Measurements from ENCODE around the gene SFSWAP. TPM values are rescaled to one million over a fixed set of nuclear protein-coding genes. Genes with fewer than 3 reads are reported as not detected.
"Not testable (repeated sequence)": the region's sequence is repeated elsewhere in the genome, so short reads cannot be mapped to it uniquely, and the experiment has no call there.

SFSWAP gene
- total and polyA plus RNA-seq, 2 of the 8 experiments (the other 6 are each of a cell fraction or from before 2014, with no cell fraction given): 36.5 to 49.5 TPM

DNA sequence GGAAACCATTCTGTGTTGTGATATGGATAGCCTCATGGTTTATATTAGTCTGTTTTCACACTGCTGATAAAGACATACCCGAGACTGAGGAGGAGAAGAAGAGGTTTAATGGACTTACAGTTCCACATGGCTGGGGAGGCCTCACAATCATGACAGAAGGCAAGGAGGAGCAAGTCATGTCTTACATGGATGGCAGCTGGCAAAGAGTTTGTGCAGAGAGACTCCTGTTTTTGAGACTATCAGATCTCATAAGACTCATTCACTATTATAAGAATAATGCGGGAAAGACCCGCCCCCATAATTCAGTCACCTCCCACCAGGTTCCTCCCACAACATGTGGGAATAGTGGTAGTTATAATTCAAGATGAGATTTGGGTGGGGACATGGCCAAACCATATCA, 31.9 kb downstream of the SFSWAP start:
- not testable (repeated sequence) for H2AFZ ChIP-seq (ENCODE audit: low read length); H3K4me3 ChIP-seq (ENCODE audit: extremely low read depth in 1 of 4, insufficient read depth in 2 of 4, low read depth in 3 of 4, low read length in 4 of 4); FAIRE-seq; H3K79me1 ChIP-seq (ENCODE audit: low read depth, low read length); H4K20me1 ChIP-seq (replicated peaks in 1 of 2; ENCODE audit: control insufficient read depth in 1 of 2, insufficient read depth in 2 of 2, low read length in 2 of 2); H3K9ac ChIP-seq (replicated peaks in 1 of 4; ENCODE audit: extremely low read depth in 1 of 4, low read depth in 3 of 4, low read length in 3 of 4); H4K91ac ChIP-seq (replicated peaks; ENCODE audit: insufficient read length, low read length); H2BK15ac ChIP-seq (ENCODE audit: low read length); H3K4me2 ChIP-seq (ENCODE audit: insufficient read depth in 1 of 2, low read depth in 2 of 2, low read length in 2 of 2); H2BK12ac ChIP-seq (ENCODE audit: low read depth, low read length); H3K23ac ChIP-seq (ENCODE audit: insufficient read length); H3K14ac ChIP-seq (ENCODE audit: insufficient read length); H3K4me1 ChIP-seq (replicated peaks in 1 of 4; ENCODE audit: control insufficient read depth in 3 of 4, insufficient read depth in 4 of 4, low read length in 3 of 4); H2BK5ac ChIP-seq (ENCODE audit: low read depth, low read length); H3K18ac ChIP-seq (ENCODE audit: extremely low read depth, low read length); H3K56ac ChIP-seq (replicated peaks; ENCODE audit: insufficient read length, low read depth, low read length); H3K27me3 ChIP-seq (replicated peaks in 1 of 4; ENCODE audit: control insufficient read depth in 3 of 4, extremely low read depth in 1 of 4, insufficient read depth in 3 of 4, low read length in 3 of 4); H2BK20ac ChIP-seq (ENCODE audit: low read length); H3K79me2 ChIP-seq (ENCODE audit: control insufficient read depth in 1 of 2, insufficient read depth in 2 of 2, low read length in 2 of 2); H3K23me2 ChIP-seq (ENCODE audit: low read depth, low read length); H2BK120ac ChIP-seq (replicated peaks; ENCODE audit: low read depth, low read length); H3K4ac ChIP-seq (replicated peaks; ENCODE audit: insufficient read length, low read depth, low read length); H2AK5ac ChIP-seq (ENCODE audit: low read depth, low read length); DNase-seq (ENCODE audit: low read depth in 1 of 2, low spot score in 2 of 2); H4K5ac ChIP-seq (ENCODE audit: insufficient read length, low read depth, low read length); H4K8ac ChIP-seq (ENCODE audit: extremely low read depth, insufficient read depth, low read length); H3K27ac ChIP-seq (ENCODE audit: low read depth, low read length)
- ChIA-PET POLR2A (ENCODE audit: partially characterized antibody) (interaction anchor here (1.4 kb wide), 1 partner anchor 13 kb away, joined by 5 read pairs; no protein-coding TSS in a partner anchor), CTCF (ENCODE audit: partially characterized antibody) (interaction anchor here (7.5 kb wide), 1 partner anchor 11 kb away, joined by 56 read pairs; no protein-coding TSS in a partner anchor)
- Histone ChIP-seq H3K36me3 (ENCODE audit: control insufficient read depth in 2 of 4, insufficient read depth in 4 of 4, low read length in 3 of 4) (peaks cover 10 to 67% (median 39%) of the 10 kb centered on the region in 4 experiments), H3K9me3 (ENCODE audit: insufficient read depth in 2 of 2, low read depth in 1 of 2, low read length in 1 of 2) (peaks cover 27 to 33% of the 10 kb centered on the region in 2 experiments)
- WGBS, 2 experiments (ENCODE audit: extremely low coverage in 1 of 2, insufficient coverage in 1 of 2, insufficient read length in 1 of 2, insufficient replicate concordance in 2 of 2, low coverage in 1 of 2, low lambda C conversion rate in 2 of 2, missing lambda C conversion rate in 1 of 2): 96% methylated on average over 3 of the region's 3 CpGs; no CpG with 5 or more reads in 1 of the 2 experiments

DNA sequence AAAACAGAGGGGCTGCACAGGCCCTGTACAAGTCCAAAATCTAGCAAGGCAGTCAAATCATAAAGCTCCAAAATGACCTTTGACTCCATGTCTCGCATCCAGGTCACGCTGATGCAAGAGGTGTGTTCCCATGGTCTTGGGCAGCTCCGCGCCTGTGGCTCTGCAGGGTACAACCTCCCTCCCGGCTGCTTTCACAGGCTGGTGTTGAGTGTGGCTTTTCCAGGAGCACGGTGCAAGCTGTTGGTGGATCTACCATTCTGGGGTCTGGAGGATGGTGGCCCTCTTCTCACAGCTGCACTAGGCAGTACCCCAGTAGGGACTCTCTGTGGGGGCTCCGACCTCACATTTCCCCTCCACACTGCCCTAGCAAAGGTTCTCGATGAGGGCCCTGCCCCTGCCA, 32.5 kb downstream of the SFSWAP start:
- H3K4me3 ChIP-seq (ENCODE audit: extremely low read depth in 1 of 4, insufficient read depth in 2 of 4, low read depth in 3 of 4, low read length in 4 of 4); POLR2A ChIA-PET (ENCODE audit: partially characterized antibody); H4K20me1 ChIP-seq (replicated peaks in 1 of 2; ENCODE audit: control insufficient read depth in 1 of 2, insufficient read depth in 2 of 2, low read length in 2 of 2): not testable (repeated sequence)

More for the DNA sequence above, 32.5 kb downstream of the SFSWAP start:
- H3K36me3 ChIP-seq (ENCODE audit: control insufficient read depth in 2 of 4, insufficient read depth in 4 of 4, low read length in 3 of 4): peaks cover 10 to 63% (median 40%) of the 10 kb centered on the region in 4 experiments
- H4K91ac ChIP-seq (replicated peaks; ENCODE audit: insufficient read length, low read length); H3K4me2 ChIP-seq (ENCODE audit: insufficient read depth in 1 of 2, low read depth in 2 of 2, low read length in 2 of 2); H3K27me3 ChIP-seq (replicated peaks in 1 of 4; ENCODE audit: control insufficient read depth in 3 of 4, extremely low read depth in 1 of 4, insufficient read depth in 3 of 4, low read length in 3 of 4); H2BK15ac ChIP-seq (ENCODE audit: low read length); DNase-seq (ENCODE audit: low read depth in 1 of 2, low spot score in 2 of 2); H4K5ac ChIP-seq (ENCODE audit: insufficient read length, low read depth, low read length); H2BK12ac ChIP-seq (ENCODE audit: low read depth, low read length); H2BK20ac ChIP-seq (ENCODE audit: low read length); H3K9ac ChIP-seq (replicated peaks in 1 of 4; ENCODE audit: extremely low read depth in 1 of 4, low read depth in 3 of 4, low read length in 3 of 4); H3K27ac ChIP-seq (ENCODE audit: low read depth, low read length); H3K4ac ChIP-seq (replicated peaks; ENCODE audit: insufficient read length, low read depth, low read length); H3K4me1 ChIP-seq (replicated peaks in 1 of 4; ENCODE audit: control insufficient read depth in 3 of 4, insufficient read depth in 4 of 4, low read length in 3 of 4); H3K23me2 ChIP-seq (ENCODE audit: low read depth, low read length); H3K14ac ChIP-seq (ENCODE audit: insufficient read length); H3K18ac ChIP-seq (ENCODE audit: extremely low read depth, low read length); H2AFZ ChIP-seq (ENCODE audit: low read length); H4K8ac ChIP-seq (ENCODE audit: extremely low read depth, insufficient read depth, low read length); H3K79me2 ChIP-seq (ENCODE audit: control insufficient read depth in 1 of 2, insufficient read depth in 2 of 2, low read length in 2 of 2); H2BK120ac ChIP-seq (replicated peaks; ENCODE audit: low read depth, low read length); CTCF ChIA-PET (ENCODE audit: partially characterized antibody); FAIRE-seq; H2AK5ac ChIP-seq (ENCODE audit: low read depth, low read length); H3K23ac ChIP-seq (ENCODE audit: insufficient read length); H2BK5ac ChIP-seq (ENCODE audit: low read depth, low read length); H3K79me1 ChIP-seq (ENCODE audit: low read depth, low read length); H3K56ac ChIP-seq (replicated peaks; ENCODE audit: insufficient read length, low read depth, low read length): not testable (repeated sequence)
- WGBS, 2 experiments (ENCODE audit: extremely low coverage in 1 of 2, insufficient coverage in 1 of 2, insufficient read length in 1 of 2, insufficient replicate concordance in 2 of 2, low coverage in 1 of 2, low lambda C conversion rate in 2 of 2, missing lambda C conversion rate in 1 of 2): 96% methylated on average over 8 of the region's 8 CpGs; no CpG with 5 or more reads in 1 of the 2 experiments
- peaks cover 27 to 33% of the 10 kb centered on the region in 2 experiments for H3K9me3 ChIP-seq (ENCODE audit: insufficient read depth in 2 of 2, low read depth in 1 of 2, low read length in 1 of 2)
